Adrenal gland (tissue), 5 donors: ENCODE measurements around the gene NMT1.

ENCODE experiments used
- POLR2A ChIP-seq, 2 donors: fragments of 450-650 bp; IDR thresholded peaks; one replicate each; pipeline ENCODE4 v1.6.1; 2017; ENCODE audit warnings: antibody characterized with exemption in 2 of 2, mild to moderate bottlenecking in 2 of 2, moderate library complexity in 1 of 2
- TF ChIP-seq, protein P1 (sequence below), 6 experiments: fragments of 450-650 bp in 4 of 6; fragments of 200-600 bp in 2 of 6; sonication (generic) in 1 of 6; IDR thresholded peaks; 1 replicate in 5 of 6; 2 replicates in 1 of 6; pipeline versions ENCODE4 v1.5.1 to v1.8.0; 2016 to 2021; ENCODE audit warnings: antibody characterized with exemption in 6 of 6, mild to moderate bottlenecking in 2 of 6, moderate library complexity in 1 of 6
- donor health status: DM: no; HTN: no; CAD: no.

DNA sequence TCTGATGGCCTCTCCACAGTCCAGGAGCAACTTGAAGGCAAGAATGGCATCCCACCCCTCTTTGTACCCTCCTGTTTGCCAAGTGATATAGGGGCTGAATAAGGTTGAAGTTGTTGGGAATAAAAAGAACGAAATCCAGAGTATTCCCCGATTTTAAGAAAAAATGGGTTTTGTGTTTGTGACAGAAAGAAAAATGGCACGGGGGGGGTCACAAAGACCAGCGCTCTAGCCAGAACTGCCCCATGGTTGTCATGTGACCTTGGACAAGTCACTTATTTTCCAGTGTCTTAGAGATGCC lies 85.4 kb downstream of the NMT1 start:
- TF ChIP-seq POLR2A (IDR thresholded peaks at IDR 0.05) = no peak
- TF ChIP-seq, protein P1, sequence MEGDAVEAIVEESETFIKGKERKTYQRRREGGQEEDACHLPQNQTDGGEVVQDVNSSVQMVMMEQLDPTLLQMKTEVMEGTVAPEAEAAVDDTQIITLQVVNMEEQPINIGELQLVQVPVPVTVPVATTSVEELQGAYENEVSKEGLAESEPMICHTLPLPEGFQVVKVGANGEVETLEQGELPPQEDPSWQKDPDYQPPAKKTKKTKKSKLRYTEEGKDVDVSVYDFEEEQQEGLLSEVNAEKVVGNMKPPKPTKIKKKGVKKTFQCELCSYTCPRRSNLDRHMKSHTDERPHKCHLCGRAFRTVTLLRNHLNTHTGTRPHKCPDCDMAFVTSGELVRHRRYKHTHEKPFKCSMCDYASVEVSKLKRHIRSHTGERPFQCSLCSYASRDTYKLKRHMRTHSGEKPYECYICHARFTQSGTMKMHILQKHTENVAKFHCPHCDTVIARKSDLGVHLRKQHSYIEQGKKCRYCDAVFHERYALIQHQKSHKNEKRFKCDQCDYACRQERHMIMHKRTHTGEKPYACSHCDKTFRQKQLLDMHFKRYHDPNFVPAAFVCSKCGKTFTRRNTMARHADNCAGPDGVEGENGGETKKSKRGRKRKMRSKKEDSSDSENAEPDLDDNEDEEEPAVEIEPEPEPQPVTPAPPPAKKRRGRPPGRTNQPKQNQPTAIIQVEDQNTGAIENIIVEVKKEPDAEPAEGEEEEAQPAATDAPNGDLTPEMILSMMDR (IDR thresholded peaks at IDR 0.05) = no peak
